ENCODE data around the gene TNFRSF4. TPM values are rescaled to one million over a fixed set of nuclear protein-coding genes. Genes with fewer than 3 reads are reported as not detected.

TNFRSF4 gene
- total and polyA plus RNA-seq, 2 donors (not counting 1 experiment from before 2014, with no cell fraction given) = 0.63 to 1.8 TPM

DNA sequence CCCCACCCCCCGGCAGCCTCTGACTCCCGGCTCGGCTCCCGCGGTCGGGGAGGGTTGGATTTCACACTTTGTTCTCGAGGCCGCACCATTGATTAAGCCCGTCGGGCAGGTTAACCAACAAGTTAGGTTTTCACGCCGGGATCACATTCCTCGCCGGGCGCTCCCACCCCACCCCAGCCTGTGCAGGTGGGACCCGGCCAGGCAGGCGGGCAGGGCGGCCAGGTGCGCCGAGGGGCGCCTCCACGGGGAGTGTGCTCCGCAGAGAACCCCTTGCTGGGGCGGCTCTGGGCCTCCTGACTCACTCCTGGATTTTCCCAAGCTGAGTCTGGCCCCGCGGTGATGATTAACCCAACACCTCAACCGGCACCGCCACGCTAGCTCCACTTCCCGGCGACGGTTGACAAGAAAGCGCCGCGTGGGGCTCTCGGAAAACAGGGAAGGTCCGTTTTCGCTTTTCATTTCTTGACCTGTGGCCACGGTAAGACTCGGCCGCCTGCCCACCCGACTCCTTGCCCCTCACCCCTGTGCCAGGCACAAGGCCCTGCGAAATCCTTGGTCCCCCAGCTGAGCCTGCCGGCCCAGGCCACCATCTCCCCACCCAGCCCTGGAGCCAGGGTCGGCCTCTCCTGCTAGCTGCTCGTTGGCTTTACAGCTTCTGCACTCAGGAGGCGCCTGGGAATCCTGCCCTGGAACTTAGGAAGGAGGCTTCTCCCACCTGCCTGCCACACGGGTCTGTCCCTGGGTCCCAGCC lies 49.1 kb downstream of the TNFRSF4 start:
- POLR2A ChIA-PET = interaction anchor here (0.6 kb wide), 1 partner anchor 48 kb away, joined by 3 read pairs; no protein-coding TSS in a partner anchor
- Mint-ChIP-seq H3K4me3 (no peak overlapping the region), H3K9me3 (ENCODE audit: insufficient read depth) (no peaks in the 10 kb centered on the region), H3K27me3 (no peaks in the 10 kb centered on the region), H3K4me1 (peaks cover 13% of the 10 kb centered on the region), H3K27ac (no peak overlapping the region)
- ATAC-seq (ENCODE audit: low read depth) (no peak), DNase-seq (no peak)
- Histone ChIP-seq H3K27ac (ENCODE audit: low read length in 2 of 2) (no peak overlapping the region), H3K4me1 (ENCODE audit: control insufficient read depth in 2 of 2, insufficient read depth in 2 of 2, low read length in 2 of 2) (peaks cover 5 to 11% of the 10 kb centered on the region in 2 donors), H2AFZ (ENCODE audit: insufficient read depth, low read depth, low read length, poor library complexity, severe bottlenecking) (no peak overlapping the region), H3K9me3 (ENCODE audit: control extremely low read depth in 1 of 3, control insufficient read depth in 2 of 3, insufficient read depth in 1 of 3, low read length in 2 of 3) (peaks cover 0 to 6% (median 0%) of the 10 kb centered on the region in 3 donors), H3K9ac (ENCODE audit: low read length) (no peak overlapping the region), H3K27me3 (replicated peaks in 1 of 4; ENCODE audit: control extremely low read depth in 1 of 4, control insufficient read depth in 3 of 4, insufficient read depth in 4 of 4, low read length in 3 of 4) (no peaks in the 10 kb centered on the region), H3K36me3 (replicated peaks in 1 of 2; ENCODE audit: control extremely low read depth in 1 of 2, control insufficient read depth in 1 of 2, extremely low read depth in 1 of 2, insufficient read depth in 2 of 2, low read length in 1 of 2) (no peaks in the 10 kb centered on the region), H4K20me1 (ENCODE audit: control insufficient read depth, insufficient read depth, low read length, poor library complexity, severe bottlenecking) (no peaks in the 10 kb centered on the region), H3K79me2 (ENCODE audit: control insufficient read depth, insufficient read depth, low read length) (no peaks in the 10 kb centered on the region), H3K4me3 (ENCODE audit: control extremely low read depth in 1 of 5, extremely low read depth in 1 of 5, insufficient read depth in 1 of 5, low read depth in 2 of 5, low read length in 4 of 5) (no peak overlapping the region), H3K4me2 (replicated peaks; ENCODE audit: low read depth, low read length, poor library complexity, severe bottlenecking) (no peak overlapping the region)
- TF ChIP-seq CTCF (IDR thresholded peaks at IDR 0.05) = no peak
- TF ChIP-seq EZH2 (IDR thresholded peaks at IDR 0.05; ENCODE audit: borderline replicate concordance, insufficient read depth, low read depth, low read length, poor library complexity, severe bottlenecking) = no peak
- WGBS (ENCODE audit: insufficient coverage) = 82% methylated on average over 48 of the region's 48 CpGs
- CTCF ChIA-PET = interaction anchor here (1.5 kb wide), 1 partner anchor 43 kb away, joined by 5 read pairs; no protein-coding TSS in a partner anchor
- intact Hi-C loops (cut with micrococcal nuclease) = no loop called here

- no peak overlapping the region for H3K4me3 ChIP-seq (ENCODE audit: control extremely low read depth in 1 of 5, extremely low read depth in 1 of 5, insufficient read depth in 1 of 5, low read depth in 2 of 5, low read length in 4 of 5)
- intact Hi-C loops (cut with micrococcal nuclease) = no loop called here
- H3K79me2 ChIP-seq (ENCODE audit: control insufficient read depth, insufficient read depth, low read length) = no peaks in the 10 kb centered on the region
- WGBS (ENCODE audit: insufficient coverage) = 82% methylated on average over 22 of the region's 26 CpGs
- Mint-ChIP-seq H3K27ac (no peak overlapping the region), H3K4me1 (peaks cover 9% of the 10 kb centered on the region), H3K4me3 (no peak overlapping the region), H3K9me3 (ENCODE audit: insufficient read depth) (no peaks in the 10 kb centered on the region), H3K27me3 (no peaks in the 10 kb centered on the region)
- H3K27ac ChIP-seq (ENCODE audit: low read length in 2 of 2) = no peak overlapping the region
- H3K9me3 ChIP-seq (ENCODE audit: control extremely low read depth in 1 of 3, control insufficient read depth in 2 of 3, insufficient read depth in 1 of 3, low read length in 2 of 3) = peaks cover 0 to 5% (median 0%) of the 10 kb centered on the region in 3 donors
- H3K4me1 ChIP-seq (ENCODE audit: control insufficient read depth in 2 of 2, insufficient read depth in 2 of 2, low read length in 2 of 2) = peaks cover 0 to 6% of the 10 kb centered on the region in 2 donors
- ChIA-PET CTCF (no interaction called here), POLR2A (no interaction called here)
- no peaks in the 10 kb centered on the region for H3K36me3 ChIP-seq (replicated peaks in 1 of 2; ENCODE audit: control extremely low read depth in 1 of 2, control insufficient read depth in 1 of 2, extremely low read depth in 1 of 2, insufficient read depth in 2 of 2, low read length in 1 of 2)
- H2AFZ ChIP-seq (ENCODE audit: insufficient read depth, low read depth, low read length, poor library complexity, severe bottlenecking) = no peak overlapping the region
- DNase-seq (no peak), ATAC-seq (ENCODE audit: low read depth) (no peak)
- H3K27me3 ChIP-seq (replicated peaks in 1 of 4; ENCODE audit: control extremely low read depth in 1 of 4, control insufficient read depth in 3 of 4, insufficient read depth in 4 of 4, low read length in 3 of 4) = no peaks in the 10 kb centered on the region
- no peak overlapping the region for H3K4me2 ChIP-seq (replicated peaks; ENCODE audit: low read depth, low read length, poor library complexity, severe bottlenecking)
- no peaks in the 10 kb centered on the region for H4K20me1 ChIP-seq (ENCODE audit: control insufficient read depth, insufficient read depth, low read length, poor library complexity, severe bottlenecking)
- H3K9ac ChIP-seq (ENCODE audit: low read length) = no peak overlapping the region
- TF ChIP-seq CTCF (IDR thresholded peaks at IDR 0.05) = no peak
- no peak for TF ChIP-seq EZH2 (IDR thresholded peaks at IDR 0.05; ENCODE audit: borderline replicate concordance, insufficient read depth, low read depth, low read length, poor library complexity, severe bottlenecking)
Measured at GRCh38 chr1:1164361-1164700, 49.6 kb downstream of the TNFRSF4 start.
